Right atrium auricular region (tissue), 2 donors: ENCODE results near the gene SCG5. TPM values are rescaled to one million over a fixed set of nuclear protein-coding genes. Genes with fewer than 3 reads are reported as not detected.

ENCODE experiments used
- DNase-seq: peaks from one replicate; pipeline ENCODE4 v3.0.0-alpha.2; 2019; ENCODE audit warnings: low spot score
- H3K27ac ChIP-seq, 2 donors: fragments of 200-600 bp; sonication (generic); 1 replicate in 1 of 2; 2 replicates in 1 of 2; pipeline ENCODE4 v1.5.1; 2016 to 2019
- H3K27me3 ChIP-seq, 2 donors: fragments of 200-600 bp; sonication (generic); one replicate each; pipeline versions ENCODE4 v1.5.1 to v1.6.0; 2017 to 2019
- H3K36me3 ChIP-seq: fragments of 200-600 bp; sonication (generic); one replicate; pipeline ENCODE4 v1.5.1; 2016
- H3K4me1 ChIP-seq, 2 donors: fragments of 200-600 bp; sonication (generic); one replicate each; pipeline versions ENCODE4 v1.5.1 to v1.6.0; 2017 to 2019
- H3K4me3 ChIP-seq, 2 donors: fragments of 200-600 bp; sonication (generic); 1 replicate in 1 of 2; 2 replicates in 1 of 2; pipeline ENCODE4 v1.5.1; 2017 to 2019; ENCODE audit warnings: mild to moderate bottlenecking in 1 of 2, moderate library complexity in 1 of 2
- H3K9me3 ChIP-seq, 2 donors: fragments of 200-600 bp; sonication (generic); one replicate each; pipeline ENCODE4 v1.5.1; 2019
- CTCF ChIP-seq, 2 donors: fragments of 200-600 bp; sonication (generic); IDR thresholded peaks; one replicate each; pipeline ENCODE4 v1.5.1; 2019; ENCODE audit warnings: antibody characterized with exemption in 2 of 2
- total RNA-seq, 2 donors: library from RNA; depleted of rRNA; stranded (reverse); fragments of >200 nt; gene quantifications; one replicate each; pipeline ENCODE4 v1.1.0, GENCODE V29; 2016

Gene SCG5
- total RNA-seq, 2 donors from 2014 or later = 0.90 TPM; not detected in 1

GRCh38 chr15:32729700-32730395 is 88.3 kb downstream of the SCG5 start:
- no peaks in the 10 kb centered on the region for H3K27me3 ChIP-seq
- H3K4me3 ChIP-seq = no peak overlapping the region
- H3K9me3 ChIP-seq = no peaks in the 10 kb centered on the region
- no peaks in the 10 kb centered on the region for H3K4me1 ChIP-seq
- no peak for DNase-seq
- H3K27ac ChIP-seq = no peak overlapping the region
- no peak for TF ChIP-seq CTCF (IDR thresholded peaks at IDR 0.05)
- no peaks in the 10 kb centered on the region for H3K36me3 ChIP-seq

- Histone ChIP-seq H3K4me3 (no peak overlapping the region), H3K36me3 (no peaks in the 10 kb centered on the region), H3K27me3 (no peaks in the 10 kb centered on the region), H3K9me3 (no peaks in the 10 kb centered on the region), H3K4me1 (no peaks in the 10 kb centered on the region), H3K27ac (no peak overlapping the region)
- DNase-seq = no peak
- TF ChIP-seq CTCF (IDR thresholded peaks at IDR 0.05) = no peak
Observed at GRCh38 chr15:32730677-32731654, 89.5 kb downstream of the SCG5 start.

- no peak overlapping the region for H3K4me3 ChIP-seq
- H3K9me3 ChIP-seq = no peaks in the 10 kb centered on the region
- H3K27ac ChIP-seq = no peak overlapping the region
- TF ChIP-seq CTCF (IDR thresholded peaks at IDR 0.05) = no peak
- no peak for DNase-seq
- no peaks in the 10 kb centered on the region for H3K4me1 ChIP-seq
- H3K27me3 ChIP-seq = no peaks in the 10 kb centered on the region
- no peaks in the 10 kb centered on the region for H3K36me3 ChIP-seq
Observed at GRCh38 chr15:32732574-32733157, 91.2 kb downstream of the SCG5 start.

GRCh38 chr15:32733281-32733680 is 91.8 kb downstream of the SCG5 start:
- H3K4me3 ChIP-seq = no peak overlapping the region
- no peak for DNase-seq
- H3K36me3 ChIP-seq = no peaks in the 10 kb centered on the region
- H3K9me3 ChIP-seq = no peaks in the 10 kb centered on the region
- no peaks in the 10 kb centered on the region for H3K27me3 ChIP-seq
- no peak for TF ChIP-seq CTCF (IDR thresholded peaks at IDR 0.05)
- H3K4me1 ChIP-seq = no peaks in the 10 kb centered on the region
- H3K27ac ChIP-seq = no peak overlapping the region

- Histone ChIP-seq H3K27me3 (no peaks in the 10 kb centered on the region), H3K4me1 (no peaks in the 10 kb centered on the region), H3K27ac (no peak overlapping the region), H3K9me3 (peaks cover 0 to 17% of the 10 kb centered on the region in 2 donors), H3K4me3 (no peak overlapping the region), H3K36me3 (no peaks in the 10 kb centered on the region)
- DNase-seq = no peak
- no peak for TF ChIP-seq CTCF (IDR thresholded peaks at IDR 0.05)
Observed at GRCh38 chr15:32735989-32736700, 94.6 kb downstream of the SCG5 start.
